ENCODE measurements around the gene SPSB1.
"Not testable (repeated sequence)": the region's sequence is repeated elsewhere in the genome, so short reads cannot be mapped to it uniquely, and the experiment has no call there.

SPSB1 gene

GRCh38 chr1:9369964-9370788 is 77.5 kb downstream of the SPSB1 start:
- DNase-seq, result no peak

GRCh38 chr1:9371391-9371935 is 78.8 kb downstream of the SPSB1 start:
- DNase-seq, result no peak

- DNase-seq, result no peak
Observed at GRCh38 chr1:9371951-9372350, 79.3 kb downstream of the SPSB1 start.

- DNase-seq, result no peak
Observed at GRCh38 chr1:9373619-9374018, 80.9 kb downstream of the SPSB1 start.

- no peak for DNase-seq
Observed at GRCh38 chr1:9374748-9375341, 82.2 kb downstream of the SPSB1 start.

GRCh38 chr1:9375912-9376311 is 83.2 kb downstream of the SPSB1 start:
- no peak for DNase-seq

GRCh38 chr1:9376430-9376829 is 83.7 kb downstream of the SPSB1 start:
- DNase-seq, result no peak

- DNase-seq, result no peak
Observed at GRCh38 chr1:9376886-9377333, 84.2 kb downstream of the SPSB1 start.

- DNase-seq, result no peak
Observed at GRCh38 chr1:9378801-9379200, 86.1 kb downstream of the SPSB1 start.

- no peak for DNase-seq
Observed at GRCh38 chr1:9380711-9381110, 88.0 kb downstream of the SPSB1 start.

- DNase-seq, result no peak
Observed at GRCh38 chr1:9382643-9383491, 90.2 kb downstream of the SPSB1 start.

- DNase-seq, result no peak
Observed at GRCh38 chr1:9384128-9384527, 91.4 kb downstream of the SPSB1 start.

- no peak for DNase-seq
Observed at GRCh38 chr1:9384751-9385245, 92.1 kb downstream of the SPSB1 start.

- DNase-seq, result not testable (repeated sequence)
Observed at GRCh38 chr1:9385392-9385791, 92.7 kb downstream of the SPSB1 start.

- DNase-seq, result peak; percentile 46
Observed at GRCh38 chr1:9385801-9386573, 93.3 kb downstream of the SPSB1 start.

GRCh38 chr1:9388335-9389180 is 95.9 kb downstream of the SPSB1 start:
- DNase-seq, result no peak

- peak; percentile 64 for DNase-seq
Observed at GRCh38 chr1:9389968-9390367, 97.3 kb downstream of the SPSB1 start.

- no peak for DNase-seq
Observed at GRCh38 chr1:9391620-9392019, 98.9 kb downstream of the SPSB1 start.

GRCh38 chr1:9394010-9394409 is 101.3 kb downstream of the SPSB1 start:
- no peak for DNase-seq

GRCh38 chr1:9395018-9395417 is 102.3 kb downstream of the SPSB1 start:
- DNase-seq, result no peak

- no peak for DNase-seq
Observed at GRCh38 chr1:9397047-9397446, 104.4 kb downstream of the SPSB1 start.

All from activated CD4-positive, alpha-beta T cell treated with anti-CD3 and anti-CD28 coated beads, Interleukin-2, amount 50 U/mL, for 16 hours (primary cell).